CMK (cell line): ENCODE measurements around the gene HIPK1.
"Not testable (repeated sequence)": the region's sequence is repeated elsewhere in the genome, so short reads cannot be mapped to it uniquely, and the experiment has no call there.

Source experiments
- DNase-seq: peaks from one replicate; pipeline ENCODE4 v3.0.0-alpha.2; 2010; ENCODE audit warnings: low read depth

HIPK1 gene

GRCh38 chr1:114015075-114015474, 86.0 kb downstream of the HIPK1 start:
- no peak for DNase-seq

- not testable (repeated sequence) for DNase-seq
Observed at GRCh38 chr1:114019724-114020123, 90.6 kb downstream of the HIPK1 start.

GRCh38 chr1:114021665-114022099, 92.6 kb downstream of the HIPK1 start:
- no peak for DNase-seq

- no peak for DNase-seq
Observed at GRCh38 chr1:114022877-114023276, 93.8 kb downstream of the HIPK1 start.

- DNase-seq = no peak
Observed at GRCh38 chr1:114023377-114023776, 94.3 kb downstream of the HIPK1 start.

- no peak for DNase-seq
Observed at GRCh38 chr1:114024049-114024448, 94.9 kb downstream of the HIPK1 start.

GRCh38 chr1:114025609-114026401, 96.7 kb downstream of the HIPK1 start:
- DNase-seq = no peak

- no peak for DNase-seq
Observed at GRCh38 chr1:114026797-114027196, 97.7 kb downstream of the HIPK1 start.
